ENCODE measurements around the gene INHBB.

Gene INHBB

DNA sequence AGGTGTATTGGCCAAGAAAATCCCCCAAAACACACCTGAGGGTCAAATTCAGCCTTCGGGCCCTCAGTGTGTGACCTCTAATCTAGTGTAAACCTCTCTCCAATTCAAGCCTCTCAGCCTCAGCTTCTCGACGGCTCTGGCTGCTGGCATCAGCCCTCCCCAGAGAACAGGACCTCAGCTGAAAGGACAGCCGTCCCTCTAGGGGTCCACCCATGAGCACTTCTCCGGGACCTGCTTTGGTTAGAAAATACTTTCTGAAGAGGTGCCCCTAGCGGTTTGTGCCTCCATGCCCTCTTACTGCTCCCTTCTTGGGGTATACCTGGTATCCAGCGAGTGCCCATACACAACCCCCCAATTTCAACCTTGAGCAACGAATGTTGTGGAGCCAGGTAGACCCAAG lies 48.8 kb downstream of the INHBB start:
- DNase-seq (ENCODE audit: insufficient read length, low spot score) (no peak), FAIRE-seq (no peak)
- TF ChIP-seq, protein P1, sequence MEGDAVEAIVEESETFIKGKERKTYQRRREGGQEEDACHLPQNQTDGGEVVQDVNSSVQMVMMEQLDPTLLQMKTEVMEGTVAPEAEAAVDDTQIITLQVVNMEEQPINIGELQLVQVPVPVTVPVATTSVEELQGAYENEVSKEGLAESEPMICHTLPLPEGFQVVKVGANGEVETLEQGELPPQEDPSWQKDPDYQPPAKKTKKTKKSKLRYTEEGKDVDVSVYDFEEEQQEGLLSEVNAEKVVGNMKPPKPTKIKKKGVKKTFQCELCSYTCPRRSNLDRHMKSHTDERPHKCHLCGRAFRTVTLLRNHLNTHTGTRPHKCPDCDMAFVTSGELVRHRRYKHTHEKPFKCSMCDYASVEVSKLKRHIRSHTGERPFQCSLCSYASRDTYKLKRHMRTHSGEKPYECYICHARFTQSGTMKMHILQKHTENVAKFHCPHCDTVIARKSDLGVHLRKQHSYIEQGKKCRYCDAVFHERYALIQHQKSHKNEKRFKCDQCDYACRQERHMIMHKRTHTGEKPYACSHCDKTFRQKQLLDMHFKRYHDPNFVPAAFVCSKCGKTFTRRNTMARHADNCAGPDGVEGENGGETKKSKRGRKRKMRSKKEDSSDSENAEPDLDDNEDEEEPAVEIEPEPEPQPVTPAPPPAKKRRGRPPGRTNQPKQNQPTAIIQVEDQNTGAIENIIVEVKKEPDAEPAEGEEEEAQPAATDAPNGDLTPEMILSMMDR (IDR thresholded peaks at IDR 0.05; ENCODE audit: insufficient read depth, missing control alignments), result no peak

DNA sequence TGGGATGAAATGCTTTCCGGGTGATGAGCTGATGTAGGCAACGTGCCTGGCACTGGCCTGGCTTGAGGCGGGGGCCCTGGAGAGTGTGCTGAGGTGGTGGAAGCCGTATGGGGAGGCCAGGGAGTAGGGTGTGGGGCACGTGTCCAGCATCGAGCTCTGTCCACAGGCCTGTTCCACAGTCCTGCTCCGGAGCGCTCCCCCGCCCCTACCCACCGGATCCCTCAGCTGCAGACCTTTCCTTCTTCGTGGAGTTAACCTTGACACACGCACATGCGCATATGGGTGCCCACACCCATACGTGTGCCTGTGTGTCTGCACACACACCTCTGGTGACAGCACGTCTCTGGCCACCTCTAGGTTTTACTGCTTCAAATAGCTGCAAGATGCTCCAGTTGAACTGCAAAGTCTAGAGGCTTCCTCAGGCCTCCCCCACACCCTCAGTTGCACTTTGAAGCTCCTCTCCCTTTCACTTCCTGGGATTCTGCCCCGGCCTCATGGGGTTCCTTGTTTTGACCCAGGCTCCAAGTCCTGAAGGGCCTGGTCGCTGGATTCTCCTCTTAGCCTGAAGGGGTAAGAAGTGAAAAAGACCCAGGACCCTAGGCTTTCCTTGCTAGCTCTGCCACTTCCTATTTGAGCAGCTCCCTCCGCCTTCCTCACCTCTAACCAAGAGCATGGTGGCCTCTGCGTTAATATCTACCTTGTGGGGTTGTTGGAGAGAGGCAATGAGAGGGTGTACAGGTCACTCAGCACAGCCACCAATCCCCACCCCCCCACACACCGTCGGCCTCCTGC lies 49.5 kb downstream of the INHBB start:
- FAIRE-seq, result no peak
- no peak for DNase-seq (ENCODE audit: insufficient read length, low spot score)
- TF ChIP-seq, protein P1 (IDR thresholded peaks at IDR 0.05; ENCODE audit: insufficient read depth, missing control alignments), result no peak

DNA sequence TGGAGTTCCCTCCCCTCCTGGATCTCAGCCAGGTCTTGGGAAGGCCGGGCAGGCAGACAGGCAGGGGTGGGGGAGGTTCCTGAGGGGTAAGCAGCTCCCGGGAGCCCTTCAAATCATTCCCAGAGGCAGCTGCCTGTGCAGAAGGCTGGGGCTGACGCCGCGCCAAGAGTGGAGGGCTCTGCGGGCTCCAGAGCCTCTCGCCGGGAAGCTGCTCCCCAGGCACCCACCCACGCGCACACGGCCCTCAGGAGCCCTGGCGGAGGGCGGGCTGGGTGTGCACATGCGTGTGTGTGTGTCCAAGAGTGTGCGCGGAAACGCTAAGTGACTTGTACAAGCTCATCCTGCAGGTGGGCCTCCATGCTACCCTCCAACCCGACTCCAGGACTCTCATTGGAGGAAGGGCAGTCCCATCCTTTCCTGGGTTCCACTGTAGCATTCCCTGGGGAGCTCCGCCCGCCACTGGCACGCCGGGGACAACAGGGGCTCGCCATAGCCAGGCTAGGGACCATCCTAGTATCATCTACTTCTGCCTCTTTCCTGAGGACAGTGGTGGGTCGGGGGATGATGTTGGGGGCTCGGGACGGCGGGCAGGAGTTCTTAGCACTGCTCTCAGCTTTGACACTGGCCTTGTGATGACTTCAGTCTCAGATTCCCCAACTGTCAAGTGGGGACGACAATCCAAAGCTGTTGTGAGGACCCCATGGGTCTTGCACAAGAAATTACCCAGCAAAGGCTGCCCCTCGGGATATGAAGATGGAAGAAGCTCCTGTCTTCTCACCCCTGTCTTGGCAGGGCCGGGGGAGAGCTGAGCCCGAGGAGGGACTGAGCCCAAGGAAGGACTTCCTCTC lies 50.3 kb downstream of the INHBB start:
- TF ChIP-seq, protein P1 (IDR thresholded peaks at IDR 0.05; ENCODE audit: insufficient read depth, missing control alignments), result no peak
- FAIRE-seq (no peak), DNase-seq (ENCODE audit: insufficient read length, low spot score) (no peak)

DNA sequence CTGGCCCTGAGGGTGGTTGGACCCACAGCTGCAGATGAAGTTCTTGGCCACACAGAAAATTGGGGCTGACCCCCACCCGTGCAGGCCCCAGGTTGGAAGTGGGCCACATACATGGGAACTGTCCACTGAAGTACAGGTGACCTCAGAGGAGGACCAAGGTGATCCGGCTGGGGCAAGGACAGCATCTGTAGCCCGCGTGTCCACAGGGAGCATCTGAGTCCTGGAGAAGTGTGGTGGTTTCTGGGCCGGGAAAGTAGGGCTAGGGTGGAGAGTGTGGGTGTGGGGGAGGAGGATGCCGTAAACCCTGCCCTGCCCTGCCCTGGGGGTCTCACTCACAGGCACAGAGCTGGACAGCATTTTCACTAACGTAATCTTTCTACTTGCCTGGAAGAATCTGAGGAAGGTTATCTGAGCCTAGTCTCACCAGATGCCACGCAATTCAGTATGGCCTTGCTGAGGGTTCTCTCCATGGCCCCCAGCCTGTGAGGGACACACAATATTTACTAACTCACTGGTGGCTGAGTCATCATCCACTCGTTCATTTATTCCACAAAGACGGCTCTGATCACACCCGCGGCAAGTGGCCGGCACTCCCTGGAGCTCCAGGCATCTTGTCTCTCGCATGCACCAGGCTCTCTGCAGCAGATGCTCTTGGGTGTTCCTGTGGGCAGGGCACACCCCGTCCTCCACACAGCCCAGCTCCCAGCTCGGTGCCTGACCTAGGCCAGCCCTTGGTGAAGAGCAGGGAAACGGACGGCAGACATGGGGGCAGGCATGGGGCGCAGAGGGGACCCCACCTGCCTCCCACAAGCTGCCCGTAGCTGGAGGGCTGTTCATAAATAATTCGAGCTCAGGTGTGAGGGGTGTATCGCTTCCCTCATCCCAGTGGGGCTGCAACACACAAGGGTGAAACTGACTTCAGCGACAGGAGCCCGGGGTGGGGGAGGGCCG lies 51.2 kb downstream of the INHBB start:
- FAIRE-seq (no peak), DNase-seq (ENCODE audit: insufficient read length, low spot score) (no peak)

DNA sequence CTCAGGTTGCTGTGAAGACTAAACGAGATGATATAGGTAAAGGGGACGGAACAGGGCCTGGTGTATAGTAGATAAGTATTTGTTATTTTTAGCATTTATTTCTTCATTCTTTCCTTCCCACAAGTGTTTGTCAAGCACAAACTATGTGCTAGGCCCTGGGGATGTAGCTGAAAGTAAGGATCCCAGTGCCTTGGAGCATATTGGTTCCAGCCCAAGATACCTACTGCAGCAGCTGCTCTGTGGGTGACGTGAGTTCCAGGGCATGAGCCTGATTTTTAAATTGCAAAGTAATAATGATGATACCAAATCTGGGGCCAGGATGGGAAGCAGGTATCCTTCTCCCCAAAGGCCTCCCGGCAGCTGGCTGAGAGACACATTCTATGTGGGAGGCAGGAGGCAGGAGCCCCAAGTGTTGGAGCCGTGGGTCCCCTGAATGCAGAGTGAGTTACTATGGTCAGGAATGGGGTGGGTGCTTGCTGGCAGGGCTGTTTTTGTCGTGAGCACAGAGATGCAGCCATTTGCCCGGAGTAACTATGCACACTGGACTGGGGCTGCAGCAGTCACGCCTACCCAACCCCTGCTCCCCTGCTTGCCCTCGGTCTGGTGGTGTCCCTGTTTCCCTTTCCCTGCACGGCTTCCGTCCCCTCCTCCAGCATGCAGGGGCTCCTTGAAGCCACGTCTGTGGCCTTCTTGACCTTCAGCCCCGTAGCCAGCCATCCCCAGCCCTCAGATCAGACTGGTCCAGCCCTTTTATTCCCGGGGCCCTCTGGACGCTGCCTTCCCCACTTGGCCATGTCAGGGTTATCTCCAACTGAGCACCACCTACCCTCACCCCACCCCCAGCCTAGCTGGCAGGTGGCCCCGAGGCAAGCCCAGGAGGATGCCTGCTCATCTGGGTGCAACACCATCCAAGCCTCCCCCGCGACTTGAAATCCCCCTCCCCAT lies 52.4 kb downstream of the INHBB start:
- TF ChIP-seq, protein P1 (IDR thresholded peaks at IDR 0.05; ENCODE audit: insufficient read depth, missing control alignments), result no peak
- FAIRE-seq, result no peak
- no peak for DNase-seq (ENCODE audit: insufficient read length, low spot score)

More for the DNA sequence above, 51.2 kb downstream of the INHBB start:
- TF ChIP-seq, protein P1 (IDR thresholded peaks at IDR 0.05; ENCODE audit: insufficient read depth, missing control alignments), result no peak

Data from D721Med (cell line).